GM18870 (cell line): Measurements from ENCODE around the gene GNAI2.
"Not testable (repeated sequence)": the region's sequence is repeated elsewhere in the genome, so short reads cannot be mapped to it uniquely, and the experiment has no call there.

Experiments
- ATAC-seq: cut with Tn5 transposase; IDR thresholded peaks from one replicate; pipeline ENCODE4 v1.9.1; 2021; ENCODE audit warnings: moderate library complexity; ENCODE audit not compliant: unreplicated experiment

GNAI2 gene

DNA sequence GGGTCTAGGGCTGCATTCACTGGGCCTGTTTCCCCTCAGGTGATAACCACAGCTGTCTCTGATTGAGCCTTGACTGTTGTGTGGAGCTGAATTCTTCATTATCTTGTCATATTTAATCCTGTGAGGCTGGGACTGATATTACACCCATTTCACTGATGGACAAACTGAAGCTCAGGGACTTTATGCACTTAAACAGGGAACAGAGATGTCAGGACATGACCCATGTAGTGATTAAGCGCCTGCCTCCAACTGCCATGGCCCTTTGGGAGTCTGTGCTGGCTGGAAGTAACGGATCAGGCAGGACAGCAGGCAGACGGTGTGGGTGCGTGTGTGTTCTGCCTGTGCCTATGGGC lies 7.5 kb downstream of the GNAI2 start:
- no peak for ATAC-seq

DNA sequence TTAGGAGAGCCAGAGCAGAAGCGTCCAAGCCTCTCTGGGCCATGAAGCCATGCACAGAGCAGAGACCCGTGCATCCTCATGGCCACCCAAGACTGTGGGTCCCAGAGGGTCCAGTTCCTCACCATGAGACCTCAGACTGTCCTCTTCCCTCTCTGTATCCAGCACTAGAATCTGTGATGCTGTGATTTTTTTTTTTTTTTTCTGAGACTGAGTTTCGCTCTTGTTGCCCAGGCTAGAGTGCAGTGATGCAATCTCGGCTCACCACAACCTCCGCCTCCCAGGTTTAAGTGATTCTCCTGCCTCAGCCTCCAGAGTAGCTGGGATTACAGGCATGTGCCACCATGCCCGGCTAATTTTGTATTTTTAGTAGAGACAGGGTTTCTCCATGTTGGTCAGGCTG lies 8.8 kb downstream of the GNAI2 start:
- ATAC-seq, result not testable (repeated sequence)

DNA sequence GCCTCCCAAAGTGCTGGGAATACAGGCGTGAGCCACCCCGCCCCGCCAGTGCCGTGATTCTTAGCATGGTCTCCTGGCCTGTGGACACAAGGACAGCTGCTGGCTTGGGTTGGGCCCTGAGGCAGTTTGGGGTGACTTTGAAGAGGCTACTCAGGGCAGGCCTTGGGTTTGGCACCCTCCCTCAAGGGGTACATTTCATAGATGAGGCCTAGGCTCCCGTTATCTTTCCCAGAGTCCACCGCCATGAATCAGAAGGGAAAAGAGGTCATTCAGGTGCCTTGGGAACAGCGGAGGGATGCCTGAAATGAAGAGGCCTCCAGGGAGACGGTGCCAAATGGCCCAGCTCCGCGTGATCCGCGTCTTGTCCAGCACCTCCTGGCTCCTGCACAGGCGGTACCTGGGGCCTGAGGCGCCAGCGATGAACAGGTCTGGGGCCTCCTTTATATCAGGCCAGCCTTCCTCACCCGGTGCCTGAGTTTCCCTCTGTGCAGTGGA lies 9.3 kb downstream of the GNAI2 start:
- ATAC-seq, result no peak

DNA sequence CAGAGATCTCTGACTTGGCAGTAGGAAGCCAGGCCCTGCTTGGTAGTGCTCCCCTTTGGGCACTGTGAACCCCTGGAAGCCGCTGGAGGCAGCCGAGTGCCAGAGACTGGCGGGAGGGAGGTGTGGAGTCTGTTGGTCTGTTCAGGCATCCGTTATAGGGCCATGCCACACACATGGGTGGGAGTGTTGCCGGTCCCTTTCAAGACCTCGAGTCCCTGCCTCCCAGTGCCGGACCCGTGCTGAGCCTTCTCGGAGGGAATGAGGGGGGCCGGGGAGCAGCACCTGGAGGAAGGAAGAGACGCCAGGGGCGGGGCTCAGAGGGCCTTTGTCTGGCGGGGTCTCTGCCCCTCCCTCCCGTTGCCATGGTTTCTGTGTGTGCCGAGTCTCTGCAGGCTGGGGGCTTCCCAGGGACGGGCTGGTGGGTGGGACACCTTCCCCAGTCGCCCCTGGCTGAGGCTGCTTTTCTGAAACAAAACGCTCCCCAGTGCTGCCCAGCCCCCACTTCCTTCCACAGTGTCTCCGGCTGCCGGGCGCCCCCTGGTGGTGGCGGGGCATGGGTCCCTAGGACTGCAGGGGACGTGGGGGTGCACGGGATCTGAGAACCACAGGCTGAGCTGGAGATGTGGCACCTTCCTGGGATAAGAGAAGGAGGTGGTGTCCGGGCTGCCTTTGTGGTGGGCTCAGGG lies 10.0 kb downstream of the GNAI2 start:
- no peak for ATAC-seq

DNA sequence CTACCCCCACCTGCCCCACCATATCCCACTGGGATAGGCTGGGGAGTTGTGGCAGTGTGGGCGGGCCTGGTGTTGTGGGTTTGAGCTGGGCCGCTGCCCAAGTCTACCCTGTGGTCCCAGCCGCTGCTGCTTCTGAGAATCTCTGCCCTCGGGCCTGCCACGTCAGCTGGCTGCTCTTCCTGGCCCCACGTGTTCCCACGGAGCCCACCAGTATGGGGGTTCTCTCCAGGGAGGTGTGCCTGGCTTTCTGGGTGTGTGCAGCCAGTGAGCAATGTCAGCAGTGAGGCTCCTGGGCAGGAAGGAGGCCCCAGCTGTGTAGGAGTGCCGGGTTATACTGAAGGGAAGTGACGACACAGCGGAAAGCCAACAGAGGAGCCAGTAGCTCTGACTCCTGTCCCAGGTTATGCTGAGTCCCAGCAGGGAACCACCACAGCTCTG lies 10.5 kb downstream of the GNAI2 start:
- no peak for ATAC-seq

DNA sequence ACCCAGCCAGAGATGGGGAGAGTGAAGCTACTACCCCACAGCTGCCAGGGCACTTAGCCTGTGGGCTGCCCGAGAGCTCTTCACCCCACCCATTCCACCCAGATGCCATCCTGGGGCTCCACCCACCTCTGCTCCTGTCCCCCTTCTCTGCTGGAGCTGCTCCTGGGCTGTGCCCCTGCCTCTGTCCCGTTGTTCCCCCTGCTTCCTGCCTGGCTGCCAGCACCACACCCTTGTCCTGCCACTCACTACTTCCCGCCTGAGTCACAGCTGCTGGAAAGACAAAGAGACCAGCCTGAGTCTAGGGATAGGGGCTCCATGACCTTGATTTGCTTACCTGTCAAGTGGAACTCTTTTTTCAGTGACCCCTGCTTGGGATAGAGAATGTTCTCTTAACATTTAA lies 12.4 kb downstream of the GNAI2 start:
- ATAC-seq, result no peak

DNA sequence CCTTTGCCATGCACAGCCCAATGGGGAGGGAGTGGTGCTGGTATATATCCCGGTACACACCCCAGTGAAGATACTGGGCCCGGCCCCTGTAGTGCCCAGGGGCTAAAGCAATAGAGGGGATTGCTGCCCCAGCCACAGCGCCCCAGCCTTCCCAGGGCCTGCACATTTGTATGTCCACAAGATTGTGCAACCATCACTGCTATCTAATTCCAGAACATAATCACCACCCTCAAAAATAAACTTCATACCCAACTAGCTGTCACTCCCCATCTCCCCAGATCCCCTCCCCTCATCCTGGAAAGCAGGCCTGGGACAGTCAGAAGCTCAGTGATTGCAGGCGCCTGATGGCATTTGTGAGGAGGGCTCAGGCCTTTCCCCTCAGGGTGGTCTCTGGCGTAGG lies 13.5 kb downstream of the GNAI2 start:
- ATAC-seq, result no peak

DNA sequence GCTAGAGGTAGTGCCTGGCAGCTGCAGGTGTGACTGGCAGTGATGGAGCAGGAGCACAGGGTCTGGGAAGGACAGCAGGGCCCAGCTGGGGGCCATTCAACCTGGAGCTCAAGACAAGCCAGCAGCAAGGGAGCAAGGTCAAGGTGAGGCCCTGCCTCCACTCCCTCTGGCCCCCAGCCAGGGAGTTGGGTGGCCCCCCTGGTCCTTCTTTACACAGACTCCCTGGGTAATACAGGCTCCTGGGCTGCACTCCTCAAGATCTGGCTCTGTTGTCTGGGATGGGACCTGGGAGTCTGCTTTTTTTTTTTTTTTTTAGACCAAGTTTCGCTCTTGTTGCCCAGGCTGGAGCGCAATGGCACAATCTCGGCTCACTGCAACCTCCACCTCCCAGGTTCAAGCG lies 14.5 kb downstream of the GNAI2 start:
- no peak for ATAC-seq

DNA sequence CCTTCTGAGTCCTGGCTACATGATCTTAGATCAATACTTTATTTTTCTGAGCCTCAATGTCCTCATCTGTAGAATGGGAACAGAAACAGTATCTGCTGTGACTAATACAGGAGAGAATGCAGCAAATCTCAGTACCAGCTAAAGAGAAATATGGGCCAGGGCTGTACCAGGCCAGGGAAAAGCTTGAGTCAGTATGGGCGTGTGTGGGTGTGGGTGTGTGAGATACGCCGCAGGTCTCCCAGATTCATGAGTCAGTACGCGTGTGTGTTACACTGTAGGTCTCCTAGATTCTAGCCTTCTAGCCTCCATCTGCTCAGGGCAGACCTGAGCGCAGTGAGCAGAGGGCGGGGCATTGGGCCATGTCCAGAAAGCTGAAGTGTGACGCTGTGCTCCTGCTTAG lies 15.2 kb downstream of the GNAI2 start:
- ATAC-seq, result no peak

DNA sequence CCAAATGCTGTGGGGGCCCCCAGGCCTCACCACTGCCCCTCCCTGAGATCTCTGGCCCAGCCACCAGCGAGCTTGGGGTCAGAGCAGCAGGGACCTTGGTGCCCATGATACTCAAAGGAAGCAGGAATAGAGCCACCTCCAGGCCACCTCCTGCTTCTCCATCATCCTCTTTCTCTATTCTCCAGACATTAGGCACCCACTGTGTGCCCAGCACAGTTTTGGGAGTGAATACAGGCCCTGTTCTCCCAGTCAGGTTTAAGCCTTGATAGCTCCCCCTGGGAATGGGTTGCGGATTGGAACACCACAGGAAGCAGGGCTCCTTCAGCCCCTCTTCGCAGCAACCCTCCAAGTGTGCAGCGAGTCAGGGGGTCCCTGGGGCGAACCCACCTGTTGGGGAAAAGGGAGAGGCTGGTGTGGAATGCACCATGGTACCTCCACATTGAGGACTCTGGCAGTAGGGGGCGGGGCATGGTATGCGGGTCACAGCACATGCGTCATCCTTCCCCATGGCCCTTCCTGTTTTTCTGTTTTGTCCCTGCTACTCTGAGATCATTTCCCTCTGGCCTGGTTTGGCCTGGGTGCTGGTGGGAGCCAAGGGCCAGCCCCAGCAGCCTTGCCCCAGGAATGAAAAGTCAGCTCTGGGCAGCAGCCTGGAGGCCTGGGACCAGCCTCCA lies 18.7 kb downstream of the GNAI2 start:
- no peak for ATAC-seq

DNA sequence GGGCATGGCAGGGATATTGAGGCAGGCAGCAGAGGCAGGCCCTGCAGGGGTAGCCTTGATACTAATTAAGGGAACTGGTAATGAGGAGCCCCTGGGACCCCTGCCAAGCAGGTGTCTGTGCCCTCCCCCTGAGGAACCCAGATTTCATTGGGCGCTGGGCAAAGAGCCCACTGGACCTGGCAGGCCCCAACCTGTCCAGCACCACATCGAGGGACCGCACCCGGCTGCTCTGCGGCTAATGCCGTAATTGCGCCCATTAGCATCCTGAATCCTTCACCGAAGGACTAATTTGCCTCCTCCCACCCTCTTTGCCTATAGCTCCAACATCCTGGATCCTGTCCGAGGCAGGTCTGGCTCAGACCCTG lies 19.2 kb downstream of the GNAI2 start:
- ATAC-seq, result no peak

DNA sequence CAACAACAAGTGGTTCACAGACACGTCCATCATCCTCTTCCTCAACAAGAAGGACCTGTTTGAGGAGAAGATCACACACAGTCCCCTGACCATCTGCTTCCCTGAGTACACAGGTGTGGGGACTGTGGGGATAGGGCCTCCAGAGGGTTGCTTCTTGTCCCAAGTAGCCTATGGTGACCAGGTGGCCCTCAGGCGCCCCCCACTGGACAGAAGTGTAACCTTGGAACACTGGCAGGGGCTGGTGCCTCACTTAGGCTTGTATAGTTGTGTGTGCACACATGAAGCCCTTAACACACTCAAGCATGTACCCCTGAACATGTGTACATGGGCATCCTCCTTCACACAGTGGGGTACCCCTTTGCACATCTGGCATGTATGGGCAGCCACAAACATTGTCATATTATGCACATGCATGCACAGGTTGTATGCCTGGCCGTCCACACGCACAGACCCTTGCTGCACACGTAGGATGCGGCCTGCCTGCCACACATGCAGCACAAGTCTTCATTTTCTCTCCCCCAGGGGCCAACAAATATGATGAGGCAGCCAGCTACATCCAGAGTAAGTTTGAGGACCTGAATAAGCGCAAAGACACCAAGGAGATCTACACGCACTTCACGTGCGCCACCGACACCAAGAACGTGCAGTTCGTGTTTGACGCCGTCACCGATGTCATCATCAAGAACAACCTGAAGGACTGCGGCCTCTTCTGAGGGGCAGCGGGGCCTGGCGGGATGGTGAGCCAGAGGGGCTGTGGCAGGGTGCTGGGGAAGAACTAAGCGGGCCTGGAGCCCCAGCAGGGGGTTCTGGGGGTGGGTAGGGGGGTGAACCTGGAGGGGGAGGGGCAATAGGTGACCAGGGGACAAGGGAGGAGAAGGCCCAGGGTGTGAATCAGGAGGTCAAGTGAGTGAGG lies 21.2 kb downstream of the GNAI2 start:
- ATAC-seq, result no peak

DNA sequence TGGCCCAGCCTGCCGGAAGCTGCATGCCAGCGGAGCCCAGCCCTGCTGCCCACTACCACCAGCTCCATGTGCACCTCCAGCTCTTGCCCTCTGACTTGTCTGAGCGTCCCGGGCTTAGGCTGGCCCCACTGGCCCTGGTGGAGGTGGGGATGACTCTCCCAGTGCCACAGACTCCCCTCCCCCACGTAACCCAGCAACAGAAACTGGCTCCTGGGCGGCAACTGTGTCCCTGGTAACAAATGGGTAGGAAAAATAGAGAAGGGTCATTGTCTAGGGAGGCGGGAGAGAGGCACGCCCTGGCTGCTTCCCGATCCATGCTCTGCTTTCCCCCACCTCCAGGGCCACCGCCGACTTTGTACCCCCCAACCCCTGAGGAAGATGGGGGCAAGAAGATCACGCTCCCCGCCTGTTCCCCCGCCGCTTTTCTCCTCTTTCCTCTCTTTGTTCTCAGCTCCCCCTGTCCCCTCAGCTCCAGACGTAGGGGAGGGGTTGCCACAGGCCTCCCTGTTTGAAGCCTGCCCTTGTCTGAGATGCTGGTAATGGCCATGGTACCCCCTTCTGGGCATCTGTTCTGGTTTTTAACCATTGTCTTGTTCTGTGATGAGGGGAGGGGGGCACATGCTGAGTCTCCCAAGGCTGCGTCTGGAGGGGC lies 22.2 kb downstream of the GNAI2 start:
- ATAC-seq, result no peak

DNA sequence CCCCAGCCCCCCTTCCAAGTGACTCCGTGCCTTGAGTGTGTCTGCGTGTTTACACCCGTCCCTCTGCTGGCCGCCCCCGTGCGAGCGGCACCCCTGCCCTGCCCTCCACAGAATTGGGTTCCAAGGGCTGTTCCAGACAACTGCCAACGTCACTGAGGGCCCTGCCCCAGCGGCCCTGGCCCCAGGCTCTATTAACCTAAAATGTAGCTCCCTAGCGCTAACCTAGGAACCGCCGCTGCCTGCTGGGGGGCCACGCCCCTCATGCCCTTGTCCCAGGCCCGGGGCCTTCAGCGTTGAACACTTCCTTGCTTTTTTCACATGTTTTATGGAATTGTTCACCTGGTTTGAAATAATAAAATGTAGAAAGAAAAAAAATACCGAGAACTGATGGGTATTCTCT lies 23.0 kb downstream of the GNAI2 start:
- ATAC-seq, result no peak

DNA sequence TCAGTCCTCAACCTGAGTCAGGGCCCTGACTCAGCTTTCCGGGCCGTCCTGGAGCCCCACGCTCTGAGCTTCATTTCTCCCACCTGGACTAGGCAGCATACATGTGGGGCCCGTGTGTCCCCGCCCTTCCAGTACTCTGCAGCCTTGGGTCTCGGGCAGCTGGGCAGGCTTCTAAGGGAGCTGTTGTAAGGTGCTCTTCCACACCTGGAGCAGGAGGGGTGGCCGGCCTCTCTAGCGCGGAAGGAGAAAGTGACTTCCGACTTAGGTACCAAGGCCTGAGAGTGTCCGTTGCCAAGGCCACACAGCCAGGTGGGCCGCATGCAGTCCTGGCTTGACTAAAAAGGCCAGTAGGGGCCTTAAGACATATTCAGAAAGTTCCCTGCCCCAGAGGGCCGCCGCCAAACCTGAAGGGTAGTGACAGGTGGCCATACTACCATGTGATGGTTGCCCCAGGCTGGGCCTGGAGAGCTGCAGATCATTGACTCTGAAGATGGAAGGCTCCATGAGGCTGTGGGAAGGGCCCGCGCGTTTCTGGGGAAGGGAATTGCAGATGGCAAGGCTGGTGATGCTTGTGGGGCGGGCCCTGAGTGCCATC lies 23.5 kb downstream of the GNAI2 start:
- no peak for ATAC-seq

DNA sequence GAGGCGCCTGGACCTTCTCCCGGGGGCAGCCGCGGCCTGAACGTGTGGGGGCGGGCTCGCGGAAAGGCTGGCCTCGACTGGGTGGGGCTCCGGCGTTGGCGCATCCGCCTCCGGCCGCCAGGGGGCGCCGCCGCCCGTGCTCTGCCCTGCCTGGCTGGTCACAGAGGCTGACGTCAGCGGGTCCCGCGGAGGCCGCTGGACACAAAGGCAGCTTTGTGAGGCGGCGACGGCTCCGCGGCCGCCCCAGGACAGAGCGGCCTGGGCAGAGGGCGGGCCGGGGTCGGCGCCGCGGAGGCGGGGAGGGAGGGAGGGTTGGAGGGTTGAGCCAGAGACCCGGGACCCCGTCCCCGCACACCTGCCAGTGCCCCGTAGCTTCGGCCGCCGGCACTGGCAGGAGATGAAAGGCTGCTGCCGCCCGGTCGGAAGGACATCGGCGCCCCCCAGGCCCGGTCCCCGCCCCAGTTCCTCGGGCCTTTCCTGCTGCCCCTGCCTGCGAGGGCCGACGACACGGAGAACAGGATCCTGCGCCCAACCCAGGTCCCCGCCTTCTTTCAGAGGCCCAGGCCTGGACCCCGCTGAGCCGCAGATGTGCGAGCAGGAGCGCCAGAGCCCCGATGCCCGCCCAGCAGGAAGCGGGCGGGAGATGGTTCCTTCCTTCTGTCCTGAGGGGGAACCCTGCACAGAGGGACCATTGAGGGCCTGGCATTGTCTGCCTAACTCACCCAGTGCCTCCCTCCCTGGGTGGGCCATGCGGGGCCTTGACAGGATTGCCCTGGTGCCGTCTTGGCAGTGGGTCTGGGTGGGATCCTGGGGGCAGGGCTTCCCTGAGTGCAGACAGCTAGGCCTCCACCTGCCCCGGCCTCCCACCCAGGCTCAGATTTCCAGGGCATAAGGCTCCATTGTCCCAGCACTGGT lies 24.3 kb downstream of the GNAI2 start:
- peak; percentile 37 for ATAC-seq

DNA sequence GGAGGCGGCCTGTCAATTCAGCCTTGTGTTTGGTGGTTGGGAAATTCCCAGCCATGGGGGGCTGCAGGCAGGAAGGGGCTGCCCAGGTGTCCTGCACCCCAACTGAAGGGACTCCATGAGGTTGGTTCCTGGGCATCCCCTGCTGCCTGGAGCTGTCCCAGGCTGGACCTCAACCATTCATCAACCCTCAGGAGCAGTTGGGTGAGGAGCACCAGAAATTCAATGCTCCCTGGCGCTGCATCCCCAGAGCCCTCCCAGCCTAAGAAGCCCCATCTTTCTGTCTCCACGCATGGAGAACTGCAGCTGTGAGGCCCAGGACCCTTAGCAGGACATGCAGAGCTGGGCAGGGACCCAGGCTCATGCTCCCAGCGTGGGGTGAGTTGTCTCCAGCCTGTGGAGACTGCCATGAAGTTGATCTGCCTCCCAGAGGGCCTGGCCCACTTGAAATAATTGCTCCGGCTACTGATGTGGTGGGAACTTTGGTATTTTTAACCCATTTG lies 25.0 kb downstream of the GNAI2 start:
- ATAC-seq, result no peak

DNA sequence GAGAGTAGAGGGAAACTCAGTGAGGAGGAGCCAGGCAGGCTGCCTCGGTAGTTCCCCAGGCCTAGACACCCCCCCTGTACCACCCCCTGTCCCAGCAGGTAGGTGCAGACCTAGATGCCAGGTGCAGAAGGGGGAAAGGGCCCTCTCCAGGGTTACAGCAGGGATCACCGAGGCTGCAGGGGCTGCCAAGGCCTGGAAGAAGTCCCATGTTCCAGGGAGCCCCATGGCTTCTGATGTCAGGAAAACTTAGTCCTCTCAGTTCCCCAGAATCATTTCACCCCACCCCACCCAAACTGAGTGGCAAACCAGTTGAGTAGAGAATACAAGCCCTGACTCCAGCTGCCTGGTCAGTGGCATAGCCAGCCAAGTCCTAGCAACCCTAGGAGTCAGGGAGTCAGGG lies 25.5 kb downstream of the GNAI2 start:
- no peak for ATAC-seq

DNA sequence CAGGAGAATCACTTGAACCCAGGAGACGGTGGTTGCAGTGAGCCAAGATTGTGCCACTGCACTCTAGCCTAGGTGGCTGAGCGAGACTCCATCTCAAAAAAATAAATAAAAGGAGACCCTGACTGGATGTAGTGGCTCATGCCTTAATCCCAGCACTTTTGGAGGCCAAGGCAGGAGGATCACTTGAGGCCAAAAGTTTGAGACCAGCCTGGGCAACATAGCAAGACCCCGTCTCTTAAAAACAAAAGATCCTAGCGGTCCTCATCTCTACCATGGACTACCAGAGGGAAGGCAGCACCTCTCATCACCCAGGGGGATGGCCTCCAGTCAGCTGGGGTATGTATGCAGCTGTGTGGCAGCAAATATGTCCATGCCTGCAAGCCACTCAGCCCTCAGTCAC lies 26.2 kb downstream of the GNAI2 start:
- not testable (repeated sequence) for ATAC-seq

DNA sequence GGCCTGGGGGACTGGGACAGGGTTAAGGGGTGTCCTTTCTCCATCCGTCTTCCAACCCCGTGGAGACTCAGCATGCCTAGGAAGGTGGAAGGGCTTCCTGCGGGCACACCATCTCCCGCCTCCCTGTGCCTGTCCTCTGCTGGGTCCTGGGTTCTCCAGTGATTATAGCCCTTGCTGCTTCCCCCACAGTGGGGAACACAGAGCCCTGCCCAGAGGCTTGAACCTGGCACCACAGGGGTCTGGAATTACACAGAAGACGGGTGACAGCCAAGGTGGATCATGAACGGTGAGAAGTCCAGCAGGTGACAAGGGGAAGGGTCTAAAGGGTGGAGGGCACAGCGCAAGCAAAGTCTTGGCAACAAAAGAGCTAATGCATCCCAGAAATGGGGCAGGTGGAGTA lies 26.8 kb downstream of the GNAI2 start:
- no peak for ATAC-seq
